HG03571 (cell line): ENCODE data around the gene MGRN1.

Experiments
- ATAC-seq: cut with Tn5 transposase; IDR thresholded peaks from one replicate; pipeline ENCODE4 v1.9.1; 2021; ENCODE audit not compliant: unreplicated experiment

The MGRN1 gene

GRCh38 chr16:4696905-4697847 lies 72.5 kb downstream of the MGRN1 start:
- no peak for ATAC-seq

DNA sequence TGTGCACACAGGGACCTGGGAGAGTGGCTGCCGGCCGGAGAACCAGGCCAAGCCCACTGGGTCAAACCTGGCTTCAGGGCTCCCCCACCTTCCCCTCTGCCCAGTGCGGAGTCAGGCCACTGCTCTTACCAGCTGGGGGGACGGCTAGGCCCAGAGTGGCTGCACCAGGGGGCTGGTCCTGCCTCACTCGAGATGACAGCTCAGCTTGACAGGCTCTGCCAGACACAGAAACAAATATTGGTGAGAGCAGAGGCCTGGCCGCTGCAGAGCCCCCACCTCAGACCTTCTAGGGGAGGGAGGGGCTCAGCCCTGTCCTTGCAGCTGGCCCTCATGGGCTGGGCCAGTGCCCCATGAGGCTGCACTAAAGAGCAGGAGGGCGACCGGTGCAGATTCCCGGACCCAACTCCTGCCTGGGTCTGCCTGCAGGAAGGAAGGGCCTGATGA lies 73.2 kb downstream of the MGRN1 start:
- ATAC-seq: no peak

GRCh38 chr16:4698321-4699045 lies 73.9 kb downstream of the MGRN1 start:
- no peak for ATAC-seq

DNA sequence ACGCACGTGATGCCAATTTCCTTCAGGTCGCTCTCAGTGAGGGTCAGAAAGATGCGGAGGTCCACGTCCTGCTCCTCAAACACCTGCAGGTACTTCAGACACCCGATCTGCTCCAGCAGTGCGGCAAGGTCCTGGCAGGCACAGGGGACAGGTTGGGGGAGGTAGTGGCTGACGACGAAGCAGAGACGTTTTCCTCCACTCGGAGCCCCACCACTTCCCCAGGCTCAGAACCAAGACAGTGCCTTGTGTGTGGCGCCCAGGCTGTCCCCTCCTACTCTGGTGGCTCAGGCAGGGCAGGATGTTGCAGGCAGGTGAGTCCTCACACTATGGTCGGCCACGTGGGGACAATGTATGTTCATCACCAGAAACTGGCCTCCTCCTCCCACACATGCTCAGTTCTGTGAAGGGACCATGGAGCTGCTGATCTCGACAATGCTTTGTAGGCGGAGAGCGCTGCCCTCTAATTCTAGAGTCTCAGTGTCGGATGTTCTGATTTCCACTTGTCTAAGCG lies 74.5 kb downstream of the MGRN1 start:
- no peak for ATAC-seq

GRCh38 chr16:4700380-4700996 lies 75.9 kb downstream of the MGRN1 start:
- no peak for ATAC-seq

DNA sequence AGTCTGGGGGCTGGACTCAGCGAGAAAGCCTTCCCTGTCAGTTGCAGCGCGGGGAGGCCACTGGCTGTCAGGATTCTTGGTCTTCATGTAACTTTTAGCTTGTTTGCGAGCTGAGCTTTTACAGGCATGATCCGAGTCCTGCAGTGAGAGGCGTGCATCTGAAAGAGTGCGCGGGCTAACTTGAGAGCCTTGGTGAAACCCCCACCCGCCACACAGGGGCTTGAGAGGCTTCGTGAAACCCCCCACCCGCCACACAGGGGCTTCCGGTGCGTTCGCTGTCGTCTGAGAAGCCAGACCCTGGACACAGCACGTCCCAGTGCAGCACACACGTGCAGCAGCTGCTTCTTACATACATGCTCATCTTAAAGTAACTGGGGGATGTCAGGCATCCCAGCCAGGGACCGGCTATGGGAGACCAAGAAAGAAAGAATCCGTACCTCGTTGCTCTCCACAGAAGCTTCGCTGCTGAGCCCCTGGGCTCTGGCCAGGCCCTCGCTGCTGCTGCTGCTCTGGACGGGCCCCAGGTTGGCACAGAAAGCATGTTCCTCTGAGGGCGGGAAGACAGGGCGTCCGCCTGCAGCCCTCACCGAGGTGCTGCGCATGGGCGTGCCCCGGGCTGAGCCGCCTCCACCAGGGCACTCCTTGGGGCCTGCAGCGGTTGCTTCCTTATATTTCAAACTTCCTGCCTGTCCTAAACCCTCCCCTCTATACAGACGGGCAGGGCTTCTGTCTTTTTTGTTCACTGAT lies 76.5 kb downstream of the MGRN1 start:
- ATAC-seq: no peak

GRCh38 chr16:4701791-4702465 lies 77.3 kb downstream of the MGRN1 start:
- no peak for ATAC-seq

- no peak for ATAC-seq
Measured at GRCh38 chr16:4702466-4702808, 77.8 kb downstream of the MGRN1 start.

- no peak for ATAC-seq
Measured at GRCh38 chr16:4703906-4704305, 79.3 kb downstream of the MGRN1 start.

DNA sequence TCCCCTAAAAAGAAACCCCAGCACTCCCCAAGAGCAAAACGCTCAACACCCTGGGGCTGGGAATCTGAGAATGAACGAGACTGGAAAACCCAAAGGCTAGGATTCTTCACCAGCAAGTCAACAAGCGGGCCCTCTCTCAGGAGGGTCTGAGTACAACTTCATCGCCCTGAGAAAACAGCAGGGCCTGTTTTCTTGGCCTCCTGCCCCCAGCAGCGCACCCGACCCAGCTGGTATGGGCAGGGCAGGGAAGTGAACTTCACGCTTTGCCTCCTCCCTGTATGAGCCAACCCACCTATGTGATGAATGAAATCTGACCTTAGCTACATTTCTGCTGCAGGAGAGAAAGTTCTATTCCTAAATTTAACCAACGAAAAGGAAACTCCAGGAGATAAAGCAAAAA lies 79.9 kb downstream of the MGRN1 start:
- no peak for ATAC-seq

- ATAC-seq: no peak
Measured at GRCh38 chr16:4704913-4705312, 80.3 kb downstream of the MGRN1 start.

- ATAC-seq: no peak
Measured at GRCh38 chr16:4706871-4707270, 82.2 kb downstream of the MGRN1 start.

DNA sequence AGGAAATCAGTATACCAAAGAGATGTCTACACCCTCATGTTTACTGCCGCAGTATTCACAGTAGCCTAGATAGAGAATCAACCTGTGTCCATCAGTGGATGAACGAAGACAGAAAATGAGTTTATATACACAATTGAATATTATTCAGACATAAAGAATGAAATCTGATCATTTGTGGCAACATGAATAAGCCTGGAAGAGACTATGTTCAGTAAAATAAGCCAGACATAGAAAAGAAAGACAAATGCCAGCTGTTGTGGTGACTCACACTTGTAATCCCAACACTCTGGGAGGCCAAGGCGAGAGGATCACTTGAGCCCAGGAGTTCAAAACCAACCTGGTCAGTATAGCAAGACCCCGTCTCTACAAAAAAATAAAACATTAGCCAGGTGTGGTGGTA lies 84.9 kb downstream of the MGRN1 start:
- no peak for ATAC-seq

- ATAC-seq: no peak
Measured at GRCh38 chr16:4713663-4714501, 89.3 kb downstream of the MGRN1 start.

- no peak for ATAC-seq
Measured at GRCh38 chr16:4714996-4715395, 90.4 kb downstream of the MGRN1 start.

- no peak for ATAC-seq
Measured at GRCh38 chr16:4718466-4718865, 93.8 kb downstream of the MGRN1 start.

DNA sequence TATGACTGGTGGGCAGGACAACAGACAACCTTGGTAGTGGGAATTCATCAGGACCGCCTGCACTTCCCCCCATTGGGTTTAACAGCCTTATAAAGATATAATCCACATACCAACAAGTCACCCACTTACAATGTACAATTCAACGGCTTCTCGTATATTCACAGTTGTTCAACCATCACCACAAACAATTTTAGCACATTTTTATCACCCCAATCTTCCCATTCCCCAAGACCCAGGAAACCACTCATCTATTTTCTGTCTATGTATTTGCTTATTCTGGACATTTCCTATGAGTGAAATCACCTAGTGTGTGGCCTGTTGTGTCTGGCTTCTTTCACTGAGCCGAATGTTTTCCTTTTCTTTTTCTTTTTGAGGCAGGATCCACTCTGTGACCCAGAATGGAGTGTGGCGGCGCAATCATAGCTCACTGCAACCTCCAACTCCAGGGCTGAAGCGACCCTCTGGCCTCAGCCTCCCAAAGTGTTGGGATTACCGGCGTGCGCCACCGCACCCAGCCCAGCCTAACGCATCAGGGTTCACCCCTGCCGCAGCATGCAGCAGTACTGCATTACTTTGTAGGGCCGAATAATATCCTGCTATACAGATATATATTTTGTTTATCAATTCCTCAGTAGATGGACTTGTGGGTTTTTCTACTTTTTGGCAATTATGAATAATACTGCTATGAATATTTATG lies 98.6 kb downstream of the MGRN1 start:
- no peak for ATAC-seq

- no peak for ATAC-seq
Measured at GRCh38 chr16:4724661-4725270, 100.1 kb downstream of the MGRN1 start.
